ENCODE measurements around the gene AHI1. TPM values are rescaled to one million over a fixed set of nuclear protein-coding genes. Genes with fewer than 3 reads are reported as not detected.

Gene AHI1
- polyA plus RNA-seq, 1 of the 3 experiments (the other 2 are of a cell fraction), result 7.3 TPM

DNA sequence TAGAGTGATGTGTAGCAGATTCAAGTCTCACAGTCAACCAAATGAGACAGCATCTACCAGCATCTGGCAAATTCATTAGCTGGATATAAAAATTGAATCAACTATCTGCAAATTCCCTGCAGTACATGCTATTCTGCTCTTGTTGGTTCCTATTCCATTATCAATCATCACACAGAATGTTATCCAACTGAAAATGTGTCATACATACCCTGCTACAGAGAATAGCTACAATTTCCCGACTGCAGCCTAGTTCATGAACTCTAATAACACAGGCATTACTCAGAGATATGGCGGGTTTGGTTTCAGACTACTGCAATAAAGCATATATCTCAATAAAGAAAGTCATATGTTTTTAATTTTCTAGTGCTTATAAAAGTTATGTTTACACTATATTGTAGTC lies 78.4 kb downstream of the AHI1 start (continued):
- no peak for TF ChIP-seq EZH2phosphoT487 (IDR thresholded peaks at IDR 0.05; ENCODE audit: borderline replicate concordance, low read depth)
- no peak for TF ChIP-seq EP300 (IDR thresholded peaks at IDR 0.05; ENCODE audit: borderline replicate concordance in 1 of 2, low read depth in 1 of 2, low read length in 1 of 2)
- TF ChIP-seq FOSL2 (IDR thresholded peaks at IDR 0.05; ENCODE audit: borderline replicate concordance, low read depth), result peak; percentile 31; the same call in 1 of the 2 replicates
- TF ChIP-seq MXI1 (IDR thresholded peaks at IDR 0.05; ENCODE audit: low read depth, low read length), result no peak
- TF ChIP-seq NRF1 (IDR thresholded peaks at IDR 0.05; ENCODE audit: low read depth, low read length), result no peak
- TF ChIP-seq FOXJ3 (CRISPR knock-in tag; IDR thresholded peaks at IDR 0.05), result no peak
- TF ChIP-seq JUND (IDR thresholded peaks at IDR 0.05), result peak; percentile 25; the same call in 1 of the 2 replicates
- TF ChIP-seq, protein P1, sequence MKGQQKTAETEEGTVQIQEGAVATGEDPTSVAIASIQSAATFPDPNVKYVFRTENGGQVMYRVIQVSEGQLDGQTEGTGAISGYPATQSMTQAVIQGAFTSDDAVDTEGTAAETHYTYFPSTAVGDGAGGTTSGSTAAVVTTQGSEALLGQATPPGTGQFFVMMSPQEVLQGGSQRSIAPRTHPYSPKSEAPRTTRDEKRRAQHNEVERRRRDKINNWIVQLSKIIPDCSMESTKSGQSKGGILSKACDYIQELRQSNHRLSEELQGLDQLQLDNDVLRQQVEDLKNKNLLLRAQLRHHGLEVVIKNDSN (IDR thresholded peaks at IDR 0.05; ENCODE audit: borderline replicate concordance, low read depth), result no peak
- no peak for TF ChIP-seq REST (IDR thresholded peaks at IDR 0.05; ENCODE audit: low read depth, low read length)
- peak; percentile 62; the same call in 1 of the 2 replicates for TF ChIP-seq RXRA (IDR thresholded peaks at IDR 0.05; ENCODE audit: borderline replicate concordance, low read depth)
- TF ChIP-seq POLR2AphosphoS5 (IDR thresholded peaks at IDR 0.05; ENCODE audit: low read depth, low read length), result no peak
- no peak for TF ChIP-seq RCOR1 (IDR thresholded peaks at IDR 0.05; ENCODE audit: low read length)
- peak; percentile 59; the same call in 1 of the 2 replicates for TF ChIP-seq TCF12 (IDR thresholded peaks at IDR 0.05)
- TF ChIP-seq MEF2A (IDR thresholded peaks at IDR 0.05; ENCODE audit: borderline replicate concordance, low read depth), result no peak
- TF ChIP-seq GABPA (IDR thresholded peaks at IDR 0.05; ENCODE audit: low read depth), result no peak

- Histone ChIP-seq H3K79me2 (ENCODE audit: insufficient read depth) (no peaks in the 10 kb centered on the region), H4K20me1 (ENCODE audit: insufficient read depth) (no peaks in the 10 kb centered on the region), H3K27me3 (ENCODE audit: insufficient read depth) (no peaks in the 10 kb centered on the region), H3K4me2 (no peak overlapping the region), H3K36me3 (replicated peaks in 1 of 2; ENCODE audit: control insufficient read depth in 1 of 2, insufficient read depth in 2 of 2, low read length in 1 of 2) (peaks cover 0 to 18% of the 10 kb centered on the region in 2 experiments), H3K4me1 (ENCODE audit: control insufficient read depth in 1 of 2, insufficient read depth in 2 of 2, low read depth in 1 of 2, low read length in 1 of 2) (no peaks in the 10 kb centered on the region), H3K9ac (no peak overlapping the region), H3F3A (replicated peaks; ENCODE audit: insufficient read depth) (peaks cover 2% of the 10 kb centered on the region), H3K27ac (ENCODE audit: low read depth in 2 of 2, low read length in 1 of 2) (no peak overlapping the region), H3K9me3 (no peaks in the 10 kb centered on the region), H3K9me2 (no peaks in the 10 kb centered on the region), H2AFZ (ENCODE audit: low read depth) (no peak overlapping the region), H3K4me3 (ENCODE audit: low read depth in 2 of 2, low read length in 1 of 2) (no peak overlapping the region)
- ChIA-PET CTCF (interaction anchor here (0.9 to 1.6 kb wide), 2 partner anchors 23 to 274 kb away, joined by 3 to 4 read pairs; no protein-coding TSS in a partner anchor), POLR2A (no interaction called here)
- 88% methylated on average over 3 of the region's 3 CpGs for WGBS (ENCODE audit: low lambda C conversion rate)
- no peak for DNase-seq
- TF ChIP-seq CTCF (IDR thresholded peaks at IDR 0.05), result no peak
- no peak for TF ChIP-seq GATA2 (CRISPR knock-in tag; IDR thresholded peaks at IDR 0.05)
- no peak for TF ChIP-seq FOXM1 (IDR thresholded peaks at IDR 0.05; ENCODE audit: low read depth)
- no peak for TF ChIP-seq YY1 (IDR thresholded peaks at IDR 0.05; ENCODE audit: low read depth)
These were observed 79.3 kb downstream of the AHI1 start for GRCh38 chr6:135418040-135418760.
